Measurements from ENCODE around the gene PLXDC2.

The PLXDC2 gene

GRCh38 chr10:20299034-20299736 is 483.0 kb downstream of the PLXDC2 start:
- no peak for DNase-seq

- no peak for DNase-seq
These were observed 484.5 kb downstream of the PLXDC2 start for GRCh38 chr10:20300735-20301134.

- no peak for DNase-seq
These were observed 485.8 kb downstream of the PLXDC2 start for GRCh38 chr10:20302033-20302432.

GRCh38 chr10:20303453-20304152 is 487.4 kb downstream of the PLXDC2 start:
- DNase-seq: no peak

GRCh38 chr10:20313665-20314064 is 497.4 kb downstream of the PLXDC2 start:
- no peak for DNase-seq

- no peak for DNase-seq
These were observed 498.2 kb downstream of the PLXDC2 start for GRCh38 chr10:20314431-20314830.

GRCh38 chr10:20327954-20328353 is 511.7 kb downstream of the PLXDC2 start:
- no peak for DNase-seq

GRCh38 chr10:20330246-20330645 is 514.0 kb downstream of the PLXDC2 start:
- no peak for DNase-seq

GRCh38 chr10:20334559-20334958 is 518.3 kb downstream of the PLXDC2 start:
- DNase-seq: no peak

All from activated CD4-positive, alpha-beta T cell treated with anti-CD3 and anti-CD28 coated beads, Interleukin-2, Interleukin-6, amounts not matched to agents 100 ng/mL and 50 ng/mL, durations not matched to agents 16 hours and 8 hours (primary cell).